EH (cell line): ENCODE measurements around the gene DRC1.
A peak's percentile ranks its signal among the peaks of the same experiment; 100 is the strongest.

Experiments
- DNase-seq: peaks from one replicate; pipeline ENCODE4 v3.0.0-alpha.2; 2015; ENCODE audit warnings: low read depth

DRC1 gene

DNA sequence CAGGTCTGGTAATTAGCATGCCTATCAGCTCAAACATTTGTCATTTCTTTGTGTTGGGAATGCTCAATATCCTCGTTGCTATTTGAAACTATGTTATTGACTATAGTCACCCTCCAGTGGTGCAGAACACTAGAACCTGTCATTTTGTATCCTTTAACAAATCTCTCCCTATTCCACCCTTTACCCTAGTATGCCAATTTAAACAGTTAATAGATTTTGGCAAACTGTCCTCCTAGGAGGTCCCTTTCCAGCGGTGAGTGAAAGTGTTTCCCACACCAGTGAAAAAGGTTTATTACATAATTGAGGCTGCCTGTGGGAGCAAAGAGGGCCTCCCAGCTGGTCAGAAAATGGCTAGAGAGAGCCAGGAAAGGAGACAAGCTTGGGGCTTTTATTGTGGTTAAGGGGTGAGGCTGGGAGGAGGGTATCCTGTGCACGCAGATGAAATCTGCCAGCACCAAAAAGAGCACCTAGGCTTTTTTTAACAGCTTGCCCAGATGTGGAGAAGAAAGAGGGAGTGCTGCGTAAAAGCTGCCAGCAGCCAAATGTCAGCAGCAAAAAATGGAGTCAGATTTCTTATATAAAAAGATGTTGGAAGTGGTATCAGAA lies 1.8 kb upstream of the DRC1 start:
- DNase-seq: no peak

DNA sequence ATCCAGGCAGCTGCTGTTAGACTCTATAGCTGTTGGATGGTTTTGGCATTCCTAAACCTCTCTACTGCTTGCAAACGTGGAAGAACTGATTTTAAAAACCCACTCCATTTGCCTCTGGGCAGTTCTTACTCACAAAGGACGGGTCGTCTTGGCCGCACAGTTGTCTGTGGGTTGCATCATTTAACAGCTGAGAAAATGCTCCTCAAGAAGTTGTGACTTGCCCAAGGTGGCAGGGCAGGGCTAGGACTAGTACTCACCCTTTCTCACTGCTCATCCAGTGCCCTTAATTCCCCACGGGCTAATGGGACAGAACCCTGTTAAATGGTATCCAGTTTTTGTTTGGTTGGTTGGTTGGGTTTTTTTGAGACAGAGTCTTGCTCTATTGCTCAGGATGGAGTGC lies 997 bp upstream of the DRC1 start:
- no peak for DNase-seq

DNA sequence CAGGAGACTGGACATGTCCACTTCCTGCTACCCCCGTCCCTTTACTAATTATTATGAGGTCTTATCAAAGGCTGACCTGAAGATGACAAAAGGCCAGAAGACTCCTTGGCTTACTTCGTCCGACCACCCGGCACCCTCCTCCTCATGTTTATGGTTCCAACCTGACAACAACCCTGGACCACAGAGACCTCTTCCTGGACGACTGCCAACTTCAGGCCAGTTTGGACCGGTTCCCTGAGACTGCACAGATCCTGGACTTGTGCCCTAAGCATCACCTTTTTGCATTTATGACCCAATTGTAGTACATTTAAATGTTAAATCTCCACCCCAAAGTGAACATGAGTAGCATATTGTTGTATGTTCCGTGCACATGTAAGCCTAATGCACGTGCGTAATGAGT lies 5.8 kb downstream of the DRC1 start:
- no peak for DNase-seq

DNA sequence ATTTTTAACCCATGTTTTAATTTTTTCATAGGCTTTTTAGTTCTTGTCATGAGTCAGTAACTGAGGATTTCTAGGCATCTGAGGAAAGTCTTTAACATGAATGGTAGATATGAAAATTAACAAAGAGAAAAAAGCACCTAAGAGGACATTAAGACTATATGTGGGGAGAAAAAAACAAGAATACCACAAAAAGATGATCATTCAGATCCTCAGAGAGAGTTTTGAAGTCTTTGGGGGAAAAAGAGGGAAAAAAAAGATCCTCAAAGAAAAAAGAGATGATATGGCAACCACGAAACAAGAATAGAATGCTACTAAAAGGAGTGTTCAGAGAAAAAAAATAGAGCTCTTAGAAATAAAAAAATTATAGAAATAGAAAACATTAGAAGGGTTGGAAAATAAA lies 8.1 kb downstream of the DRC1 start:
- no peak for DNase-seq

DNA sequence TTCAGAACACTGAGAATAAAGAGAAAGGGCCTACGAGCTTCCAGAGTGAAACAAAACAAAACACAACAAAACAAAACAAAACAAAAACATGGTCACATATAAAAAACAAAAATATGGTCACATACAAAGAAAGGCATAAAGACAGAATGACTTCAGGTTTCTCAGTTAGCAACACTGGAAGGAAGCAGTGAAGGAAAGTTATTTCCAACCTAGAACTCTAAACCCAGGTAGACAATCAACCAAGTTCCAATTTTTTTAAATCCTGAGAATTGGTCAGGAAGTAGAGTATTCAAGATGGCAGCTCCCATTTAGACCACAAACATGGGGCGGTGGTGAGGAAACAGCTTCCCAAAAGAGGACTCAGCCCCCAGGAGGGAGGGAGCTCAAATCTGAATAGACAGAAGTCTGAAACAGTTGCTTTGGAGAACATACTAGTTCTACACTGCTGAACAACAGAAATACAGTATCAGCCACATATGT lies 9.1 kb downstream of the DRC1 start:
- no peak for DNase-seq

DNA sequence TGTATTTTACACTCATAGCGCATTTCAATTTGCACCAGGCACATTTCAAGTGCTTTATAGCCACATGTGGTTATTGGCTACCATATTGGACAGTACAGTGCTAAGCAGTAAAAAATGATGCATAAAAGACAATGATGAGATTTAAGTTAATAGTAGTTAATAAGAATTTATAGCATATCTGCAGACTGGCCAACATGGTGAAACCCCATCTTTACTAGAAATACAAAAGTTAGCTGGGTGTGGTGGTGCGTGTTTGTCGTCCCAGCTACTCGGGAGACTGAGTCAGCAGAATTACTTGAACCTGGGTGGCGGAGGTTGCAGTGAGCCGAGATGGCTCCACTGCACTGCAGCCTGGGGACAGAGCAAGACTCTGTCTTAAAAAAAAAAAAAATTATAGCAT lies 9.7 kb downstream of the DRC1 start:
- no peak for DNase-seq

DNA sequence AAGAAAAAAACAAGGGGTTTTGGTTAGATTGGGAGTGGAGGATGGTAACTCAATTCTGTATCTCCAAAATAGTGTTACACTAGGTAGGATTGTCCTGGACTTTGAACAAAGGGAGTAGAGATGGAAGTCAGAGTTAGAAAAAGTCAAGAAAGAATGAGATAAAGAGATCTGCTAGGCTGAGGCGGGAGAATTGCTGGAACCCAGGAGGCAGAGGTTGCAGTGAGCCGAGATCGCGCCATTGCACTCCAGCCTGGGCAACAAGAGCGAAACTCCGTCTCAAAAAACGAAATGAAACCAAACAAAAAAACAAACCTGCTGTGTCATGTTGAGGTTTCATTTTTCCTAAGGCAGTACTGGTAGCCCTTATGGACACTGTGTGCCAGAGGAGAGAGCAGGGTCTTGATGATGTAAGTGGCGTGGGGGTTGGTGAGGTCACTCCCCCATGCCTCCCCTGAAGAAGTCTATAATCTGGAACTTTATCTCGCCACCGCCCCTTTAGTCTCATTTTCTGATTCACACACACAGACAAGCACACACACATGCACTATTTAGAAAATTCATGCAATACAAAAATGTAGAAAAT lies 10.5 kb downstream of the DRC1 start:
- DNase-seq: no peak

DNA sequence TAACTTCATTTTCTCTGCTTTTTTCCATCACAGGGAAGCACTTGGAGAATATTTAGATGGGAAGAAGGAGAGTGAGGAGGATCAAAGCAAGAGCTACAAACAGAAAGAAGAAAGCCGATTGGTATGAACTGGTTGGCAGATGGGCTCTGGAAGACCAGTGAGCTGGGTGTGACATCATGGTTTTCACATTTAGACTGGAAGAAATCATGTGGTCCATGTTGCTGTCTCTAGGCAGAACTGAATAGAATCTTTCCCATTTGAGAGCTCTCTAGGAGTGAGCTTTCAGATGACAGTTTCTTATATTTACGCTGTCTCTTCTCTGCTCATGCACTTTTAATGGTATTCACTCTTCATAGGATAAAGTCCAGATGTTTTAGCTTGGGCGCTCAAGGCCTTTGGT lies 12.6 kb downstream of the DRC1 start:
- DNase-seq: no peak

DNA sequence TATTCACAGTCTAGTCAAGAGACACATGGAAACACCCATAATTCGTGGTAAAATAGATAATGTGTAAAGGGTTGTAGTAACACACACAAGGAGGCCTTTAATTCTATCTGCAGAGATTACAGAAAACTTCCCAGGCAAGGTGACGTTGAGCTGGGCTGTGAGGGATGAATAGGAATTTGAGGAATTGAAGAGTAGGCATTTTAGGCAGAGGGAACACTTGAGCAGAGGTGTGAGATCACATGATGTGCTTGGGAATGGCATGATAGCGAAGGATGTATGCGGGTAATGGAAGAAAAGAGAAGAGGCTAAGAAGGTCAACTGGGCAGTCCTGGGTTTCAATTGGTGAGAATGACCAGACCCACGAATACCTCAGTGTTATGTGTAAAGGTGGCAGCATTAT lies 20.2 kb downstream of the DRC1 start:
- no peak for DNase-seq

DNA sequence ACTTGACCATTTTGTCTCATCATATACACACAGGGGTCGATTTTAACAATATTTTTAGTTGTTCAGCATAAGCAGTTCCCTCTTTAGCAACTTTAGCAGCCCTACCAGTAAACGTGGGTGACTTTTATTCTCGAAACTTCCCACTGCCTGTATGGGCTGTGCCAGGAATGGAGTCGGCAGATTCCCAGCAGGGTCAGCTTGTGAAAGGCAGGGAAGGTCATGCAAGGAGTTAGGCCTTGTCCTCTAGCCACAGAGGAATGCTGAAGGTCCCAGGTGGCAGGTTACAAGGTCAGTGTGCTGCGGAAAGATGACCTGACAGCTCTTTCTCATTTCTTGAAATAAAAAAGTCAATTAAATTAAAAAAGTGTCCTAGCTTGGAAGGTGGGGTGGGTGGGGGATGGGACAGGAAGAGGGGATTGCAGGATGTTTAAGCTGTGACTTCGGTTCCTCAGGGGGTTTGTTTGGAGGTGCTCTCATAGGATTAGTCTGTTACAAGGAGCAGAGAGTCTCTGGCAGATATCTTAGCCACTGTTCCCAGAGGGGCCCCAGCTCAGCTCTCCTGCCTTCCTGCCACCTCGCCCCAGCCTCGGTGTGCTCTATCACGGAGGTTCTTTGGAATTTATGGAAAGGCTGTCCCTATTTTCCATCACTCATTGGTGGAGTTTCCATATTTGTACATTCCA lies 21.4 kb downstream of the DRC1 start:
- DNase-seq: no peak

DNA sequence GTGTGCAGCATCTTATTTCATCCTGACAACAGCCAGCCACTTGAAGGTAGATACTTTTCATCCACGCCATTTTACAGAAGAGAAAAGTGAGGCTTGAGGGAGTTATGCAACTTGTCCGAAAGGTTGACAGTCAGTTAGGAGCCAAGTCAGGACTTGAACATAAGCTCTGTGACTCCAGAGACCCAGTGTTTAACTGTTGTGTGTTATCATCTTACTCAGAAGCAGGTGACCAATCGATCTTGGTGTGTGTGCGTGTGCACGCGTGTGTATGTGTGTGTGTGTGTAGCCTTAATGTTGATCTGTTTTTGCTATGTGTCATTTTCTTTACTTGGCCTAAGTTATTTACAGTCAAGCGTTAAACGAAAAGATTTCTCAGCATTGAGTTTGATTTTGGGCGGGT lies 22.0 kb downstream of the DRC1 start:
- no peak for DNase-seq

DNA sequence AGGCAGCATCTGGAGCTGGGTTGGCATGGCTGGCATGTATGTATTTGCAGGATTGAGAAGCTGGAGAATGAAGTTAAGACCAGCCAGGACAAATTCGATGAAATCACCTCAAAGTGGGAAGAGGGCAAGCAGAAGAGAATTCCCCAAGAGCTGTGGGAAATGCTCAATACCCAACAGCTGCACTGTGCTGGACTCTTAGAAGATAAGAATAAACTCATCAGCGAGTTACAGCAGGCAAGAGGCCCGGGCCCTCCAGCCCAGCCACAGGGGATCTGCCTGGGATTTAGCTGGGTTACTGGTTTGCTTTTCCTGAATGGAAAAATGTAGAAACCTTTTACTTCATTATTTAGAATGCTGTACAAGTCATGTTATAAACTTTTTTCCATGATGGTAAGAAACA lies 22.5 kb downstream of the DRC1 start:
- no peak for DNase-seq

DNA sequence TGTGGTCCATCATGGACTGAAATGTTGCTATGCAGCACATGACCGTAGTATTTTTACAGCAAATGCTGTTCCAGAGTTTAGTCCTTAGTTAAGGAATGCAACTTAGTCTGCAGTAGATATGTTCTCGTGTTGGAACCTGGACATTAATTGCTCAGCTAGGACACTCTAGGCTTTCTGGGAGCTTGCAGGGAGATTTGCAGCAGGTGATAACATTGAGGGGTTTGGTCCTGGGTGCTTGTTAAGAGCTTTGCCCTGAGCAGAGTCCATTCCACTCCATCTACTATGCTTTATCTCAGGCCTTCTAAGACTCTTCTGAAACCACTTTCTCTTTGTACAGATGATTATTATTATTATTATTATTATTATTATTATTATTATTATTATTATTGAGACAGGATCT lies 27.1 kb downstream of the DRC1 start:
- DNase-seq: no peak

DNA sequence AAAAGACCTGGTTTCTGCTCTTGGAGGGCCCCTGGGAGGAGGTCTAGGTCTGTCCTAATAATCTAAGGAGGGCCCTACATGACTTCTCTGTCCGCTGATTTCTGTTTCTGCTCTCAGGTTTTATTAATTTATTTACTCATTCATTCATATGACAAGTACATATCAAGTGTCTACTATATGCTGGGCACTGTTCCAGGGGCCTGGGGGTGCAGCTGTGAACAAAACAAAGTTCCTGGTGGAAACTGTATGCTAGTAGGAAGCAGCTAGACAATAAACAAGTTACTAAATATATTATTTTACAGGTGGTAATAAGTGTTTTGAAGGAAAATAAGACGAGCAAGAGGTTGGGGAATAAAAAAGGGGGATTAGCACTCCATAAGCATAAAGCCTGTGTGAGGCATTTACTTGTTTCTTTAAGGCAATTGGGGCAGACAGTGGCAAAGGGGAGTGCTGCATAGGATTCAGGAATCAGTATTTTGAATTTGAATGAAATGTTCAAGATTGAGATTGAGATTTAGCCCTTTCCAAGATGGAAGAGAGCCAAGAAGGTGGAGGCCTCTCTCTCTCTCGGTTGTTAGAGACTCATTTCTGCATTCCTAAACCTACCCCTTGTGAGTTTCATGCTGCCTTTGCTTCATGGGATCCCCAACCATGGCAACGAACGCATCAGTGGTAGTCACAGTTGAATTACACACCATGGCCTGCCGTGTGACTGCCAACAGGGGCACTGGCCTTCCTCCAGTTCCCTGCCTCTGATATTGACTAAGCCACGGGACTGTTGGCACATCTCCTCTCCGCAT lies 28.3 kb downstream of the DRC1 start:
- peak; percentile 2 for DNase-seq

DNA sequence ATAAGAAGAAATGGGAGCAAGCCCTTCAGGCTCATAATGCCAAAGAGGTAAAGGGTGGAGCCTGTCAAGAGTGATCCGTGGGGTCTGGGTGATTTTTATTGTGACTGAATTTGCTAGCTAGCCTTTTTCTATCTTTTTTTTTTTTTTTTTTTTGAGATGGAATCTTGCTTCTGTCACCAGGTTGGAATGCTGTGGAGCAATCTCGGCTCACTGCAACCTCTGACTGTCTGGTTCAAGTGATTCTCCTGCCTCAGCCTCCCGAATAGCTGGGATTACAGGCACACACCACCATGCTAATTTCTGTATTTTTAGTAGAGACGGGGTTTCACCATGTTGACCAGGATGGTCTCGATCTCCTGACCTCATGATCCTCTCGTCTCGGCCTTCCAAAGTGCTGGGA lies 29.1 kb downstream of the DRC1 start:
- peak; percentile 57 for DNase-seq

DNA sequence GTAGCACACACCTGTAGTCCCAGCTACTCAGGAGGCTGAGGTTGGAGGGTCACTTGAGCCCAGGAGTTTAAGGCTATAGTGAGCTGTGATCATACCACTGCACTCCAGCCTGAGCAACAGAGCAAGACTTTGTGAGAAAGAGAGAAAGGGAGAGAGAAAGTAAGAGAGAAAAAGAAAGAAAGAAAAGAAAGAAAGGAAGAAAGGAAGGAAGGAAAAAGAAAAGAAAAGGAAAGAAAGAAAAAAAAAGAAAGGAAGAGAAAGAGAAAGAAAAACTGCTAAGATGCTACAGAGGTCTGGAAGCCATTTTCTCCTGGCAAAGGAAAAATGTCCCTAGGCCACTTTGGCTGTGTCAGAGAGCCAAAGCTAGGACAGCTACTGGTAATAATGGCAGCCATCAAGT lies 30.6 kb downstream of the DRC1 start:
- no peak for DNase-seq

DNA sequence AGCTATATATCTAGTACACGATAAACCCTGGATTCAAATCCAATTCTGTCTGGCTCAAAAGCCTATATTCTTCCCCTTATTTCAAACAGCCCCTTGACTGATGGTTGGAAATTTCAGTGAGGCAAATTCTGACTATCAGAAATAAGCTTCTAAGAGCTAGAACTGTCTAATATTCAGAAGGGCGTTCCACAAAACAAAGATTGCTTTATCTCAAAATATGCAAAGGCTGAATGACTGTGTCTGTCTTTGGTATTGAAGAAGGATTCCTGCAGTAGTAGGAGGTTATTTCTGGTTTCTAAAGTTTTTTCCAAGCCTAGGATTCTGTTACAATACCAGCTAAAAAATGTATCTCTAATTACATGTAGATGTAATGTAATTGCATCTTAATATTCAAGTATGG lies 31.1 kb downstream of the DRC1 start:
- DNase-seq: no peak

DNA sequence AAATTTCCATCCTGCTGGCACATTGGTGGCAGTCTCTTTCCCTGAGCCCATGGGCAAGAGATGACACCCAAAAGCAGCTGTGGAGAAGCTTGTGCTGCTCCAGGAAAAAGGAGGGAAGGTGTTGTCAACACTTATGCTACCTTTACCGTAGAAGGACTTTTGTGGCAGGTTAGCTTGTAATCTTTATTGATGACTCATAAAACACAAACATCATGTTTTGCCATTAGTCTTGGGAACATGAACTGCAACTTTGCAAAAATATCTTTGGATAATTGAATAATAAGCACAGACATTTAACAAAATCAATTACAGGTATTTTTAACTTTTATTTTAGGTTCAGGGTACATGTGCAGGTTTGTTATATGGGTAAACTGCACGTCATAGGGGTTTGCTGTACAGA lies 33.4 kb downstream of the DRC1 start:
- no peak for DNase-seq

DNA sequence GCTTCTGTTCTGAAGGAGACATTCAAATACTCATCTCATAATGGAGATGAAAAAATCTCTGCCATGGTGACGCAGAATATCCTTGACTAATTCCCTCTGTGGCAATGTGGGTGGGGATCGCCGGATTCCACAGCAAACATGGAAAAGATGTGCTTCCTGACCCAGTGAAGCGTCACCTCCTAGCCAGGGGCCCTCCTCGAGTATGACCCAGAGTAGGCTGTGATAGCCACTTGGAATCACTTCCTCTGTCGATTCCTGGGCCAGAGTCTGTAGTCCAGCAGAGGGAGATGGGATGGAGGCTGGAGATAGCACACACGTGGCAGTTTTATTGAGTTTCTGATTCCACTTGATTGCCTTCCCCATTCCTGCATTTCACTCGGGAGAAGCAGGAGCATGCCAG lies 36.8 kb downstream of the DRC1 start:
- peak; percentile 86 for DNase-seq

DNA sequence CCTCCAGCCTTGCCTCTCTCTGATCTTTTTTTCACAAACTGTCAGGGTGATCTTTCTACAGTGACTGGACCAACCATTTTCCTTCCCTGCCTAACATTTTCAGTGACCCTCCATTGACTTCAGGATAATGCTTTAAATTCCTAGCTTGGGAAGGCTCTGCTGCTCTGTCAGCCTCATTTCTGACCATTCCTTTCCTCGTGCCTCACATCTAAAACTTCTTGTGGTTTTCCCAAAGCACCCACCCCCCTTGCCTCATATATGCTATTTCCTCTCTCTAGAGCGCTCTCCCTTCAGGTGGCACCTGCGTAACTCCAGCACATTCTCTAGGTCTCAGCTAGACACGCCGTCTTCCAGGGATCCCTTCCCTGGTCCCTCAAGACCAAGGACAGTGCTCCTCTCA lies 37.2 kb downstream of the DRC1 start:
- peak; percentile 70 for DNase-seq

DNA sequence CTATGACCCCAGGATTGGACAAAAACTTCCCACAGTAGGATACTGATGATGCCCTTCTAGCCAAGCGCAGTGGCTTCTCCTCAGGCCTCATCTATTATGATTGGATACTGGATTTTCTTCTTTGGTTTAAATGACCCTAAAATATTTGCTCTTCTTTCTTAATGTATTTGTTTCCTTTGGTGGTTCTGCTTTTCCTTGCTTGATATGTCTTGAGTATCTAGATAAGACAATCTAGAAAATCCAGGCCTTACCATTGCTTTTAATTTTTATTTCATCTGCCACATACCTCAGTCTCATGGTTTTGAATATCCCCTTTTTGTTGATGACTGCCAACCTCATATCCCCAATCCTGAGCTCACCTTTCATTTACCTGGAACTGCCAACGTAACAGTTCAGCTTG lies 40.6 kb downstream of the DRC1 start:
- DNase-seq: no peak

DNA sequence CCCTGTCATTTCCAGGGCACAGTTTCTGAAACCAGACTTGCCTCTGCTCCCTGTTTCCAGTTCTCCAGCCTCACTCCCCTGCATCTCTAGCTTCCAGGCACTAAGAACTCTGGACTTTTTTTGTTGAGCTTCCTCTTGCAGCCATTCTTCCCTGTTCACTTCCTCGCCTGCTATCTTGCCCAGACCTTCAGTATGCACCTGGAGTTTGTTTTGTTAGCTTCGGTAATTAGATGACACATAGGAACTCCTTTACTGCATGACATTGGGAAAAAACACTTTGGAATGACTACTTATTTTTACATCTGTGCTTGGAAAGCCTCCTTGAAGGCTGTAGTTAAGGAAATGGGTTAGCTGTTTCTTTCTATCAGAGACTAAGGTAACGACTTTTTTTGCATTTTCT lies 41.0 kb downstream of the DRC1 start:
- DNase-seq: no peak

DNA sequence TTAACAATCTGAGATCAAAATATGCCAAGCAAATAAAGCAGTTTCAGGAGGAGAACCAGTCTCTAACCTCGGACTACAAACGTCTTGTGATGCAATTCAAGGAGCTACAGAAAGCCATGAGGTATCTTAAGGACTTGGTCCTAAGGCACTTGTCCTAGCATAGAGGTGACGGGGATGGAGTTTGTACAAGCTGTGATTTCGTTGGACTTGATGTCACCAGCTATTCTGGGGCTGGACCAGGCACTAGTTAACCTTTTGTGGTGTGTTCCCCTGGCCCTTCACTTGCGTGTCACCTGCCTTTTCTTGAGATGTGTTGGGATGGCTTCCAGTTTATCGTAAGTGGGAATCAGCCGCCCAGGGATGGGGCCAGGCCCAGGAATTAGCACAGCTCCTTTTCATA lies 42.5 kb downstream of the DRC1 start:
- DNase-seq: no peak
